Measurements from ENCODE around the gene PLA2G4D.

GRCh38 chr15:42056934-42057798, 37.2 kb downstream of the PLA2G4D start:
- TF ChIP-seq ARNTL (CRISPR knock-in tag; IDR thresholded peaks at IDR 0.05; ENCODE audit: borderline replicate concordance, low read depth) (no peak), POU6F1 (CRISPR knock-in tag; IDR thresholded peaks at IDR 0.05; ENCODE audit: borderline replicate concordance, low read depth) (no peak), CSDC2 (CRISPR knock-in tag; IDR thresholded peaks at IDR 0.05) (no peak), OSR1 (CRISPR knock-in tag; IDR thresholded peaks at IDR 0.05) (no peak), TSHZ2 (CRISPR knock-in tag; IDR thresholded peaks at IDR 0.05) (no peak), PATZ1 (CRISPR knock-in tag; IDR thresholded peaks at IDR 0.05; ENCODE audit: borderline replicate concordance) (no peak), ZFP30 (CRISPR knock-in tag; IDR thresholded peaks at IDR 0.05) (no peak), ZC3H10 (CRISPR knock-in tag; IDR thresholded peaks at IDR 0.05) (no peak), RARB (CRISPR knock-in tag; IDR thresholded peaks at IDR 0.05) (no peak)
